Muscle of back (tissue), 11 donors: ENCODE data around the gene ZSWIM2. TPM values are rescaled to one million over a fixed set of nuclear protein-coding genes. Genes with fewer than 3 reads are reported as not detected.
A peak's percentile ranks its signal among the peaks of the same experiment; 100 is the strongest.
"Not testable (repeated sequence)": the region's sequence is repeated elsewhere in the genome, so short reads cannot be mapped to it uniquely, and the experiment has no call there.

ENCODE experiments used
- DNase-seq, 3 donors: peaks; one replicate each; pipeline versions ENCODE4 v3.0.0 to v3.0.0-alpha.2; 2013
- polyA plus RNA-seq, 10 donors: library from polyadenylated mRNA; unstranded; fragments of 120-200 nt; gene quantifications; one replicate each; pipeline ENCODE4 v1.2.1, GENCODE V29; 2013; ENCODE audit not compliant: insufficient read length in 10 of 10

ZSWIM2 gene
- polyA plus RNA-seq, 10 donors, result not detected

DNA sequence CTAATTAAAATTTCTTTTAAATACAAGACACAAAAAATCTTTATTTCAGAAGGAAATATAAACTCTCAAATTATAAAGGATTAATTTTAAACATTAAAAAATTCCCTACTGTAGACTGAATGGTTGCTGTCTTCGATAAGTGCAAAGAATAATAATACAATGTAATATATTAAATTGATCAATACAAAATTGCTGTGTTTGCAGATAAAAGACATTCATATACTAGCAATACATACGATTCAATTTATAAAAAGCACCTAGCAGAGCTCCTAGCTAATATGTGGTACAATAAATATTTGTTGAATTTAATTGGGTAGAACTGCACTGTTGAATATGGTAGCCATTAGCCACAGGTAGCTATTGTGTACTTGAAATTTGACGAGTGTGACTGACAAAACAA lies 6.6 kb downstream of the ZSWIM2 start:
- no peak for DNase-seq

DNA sequence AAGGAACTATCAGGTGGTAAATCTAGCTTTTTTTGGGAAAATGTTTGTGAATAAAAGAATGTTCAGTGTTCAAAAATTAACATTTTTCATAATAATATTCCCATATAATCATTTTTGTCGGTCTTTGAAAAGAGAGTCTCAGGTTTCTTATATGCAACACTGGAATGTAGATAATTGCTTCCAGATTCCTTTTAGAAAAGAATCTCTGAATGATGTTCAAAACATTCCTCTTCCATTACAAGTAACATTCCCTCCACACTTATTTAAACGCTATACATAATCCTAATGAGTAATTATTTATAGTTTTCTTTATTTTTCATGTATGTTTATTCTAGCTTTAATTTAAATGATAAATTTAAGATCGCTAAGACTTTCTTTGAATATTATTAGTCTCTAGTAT lies 7.0 kb downstream of the ZSWIM2 start:
- peak in 1 of 3 donors; percentile 57 for DNase-seq

DNA sequence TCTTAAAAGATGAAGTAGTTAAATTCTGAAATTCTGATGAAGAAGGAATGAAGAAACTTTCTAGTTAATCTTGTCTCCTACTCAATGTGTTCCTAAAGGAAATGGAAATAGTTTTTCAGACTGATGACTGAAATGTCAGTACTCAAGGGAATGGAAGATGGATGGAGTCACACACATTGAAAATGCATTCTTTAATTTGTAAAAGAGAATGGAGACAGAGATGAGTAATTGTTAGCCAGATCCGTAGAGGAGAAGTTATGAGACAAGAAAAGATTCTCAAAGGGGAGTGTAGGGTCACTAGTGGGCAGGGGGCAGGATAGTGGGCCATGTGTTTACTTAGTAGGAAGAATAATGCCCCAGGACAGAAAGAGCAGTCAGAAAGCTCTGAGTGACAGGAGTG lies 13.3 kb downstream of the ZSWIM2 start:
- DNase-seq, result peak in 1 of 3 donors; percentile 15

DNA sequence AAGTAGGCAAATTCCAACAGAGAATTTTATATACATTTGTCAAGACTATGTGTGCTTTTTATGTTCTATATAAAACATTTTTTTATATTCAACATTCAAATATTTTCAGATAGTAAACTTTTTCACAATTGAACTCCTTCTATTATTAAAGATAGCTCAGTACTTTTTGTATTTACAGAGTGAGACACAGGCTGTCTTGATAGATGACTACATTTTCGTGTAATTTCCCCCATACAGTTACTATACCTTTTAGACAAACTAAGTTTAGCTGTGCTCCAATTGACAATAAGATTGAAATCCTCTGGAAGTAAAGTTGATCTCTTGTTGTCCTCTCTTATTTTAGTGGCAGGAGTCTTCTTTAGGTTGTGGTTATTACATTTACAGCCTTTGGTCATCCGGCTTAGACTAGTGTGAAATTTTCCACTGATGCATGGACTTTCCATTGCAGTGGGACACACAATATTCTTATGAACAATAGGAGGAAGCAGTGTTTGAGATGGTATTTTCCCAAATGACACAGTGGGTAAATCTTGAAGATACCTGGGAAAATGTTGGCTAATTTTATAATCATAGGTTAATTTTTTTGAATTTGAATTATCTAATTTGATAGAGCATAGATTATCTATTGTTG lies 21.0 kb downstream of the ZSWIM2 start:
- no peak for DNase-seq

GRCh38 chr2:186827411-186827810 lies 21.6 kb downstream of the ZSWIM2 start:
- DNase-seq, result peak in 1 of 3 donors; percentile 53

DNA sequence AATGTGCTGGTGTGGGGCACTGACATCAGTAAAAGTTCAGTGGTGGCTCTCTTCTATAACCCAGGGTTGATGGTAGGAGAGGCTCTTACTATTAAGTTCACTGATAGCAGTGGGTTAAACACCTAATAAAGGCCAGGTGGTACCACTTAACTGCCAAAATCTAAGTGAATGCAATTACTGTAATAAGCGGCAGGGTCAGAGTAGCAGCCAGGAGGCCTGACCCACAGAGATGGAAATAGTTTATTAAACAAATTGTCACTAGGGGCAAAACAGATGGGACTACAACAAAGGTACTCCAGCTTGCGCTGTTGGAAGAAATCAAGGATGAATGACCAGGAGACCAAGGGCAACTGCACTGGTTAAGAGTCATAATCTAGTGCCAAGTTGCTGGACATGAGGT lies 26.6 kb downstream of the ZSWIM2 start:
- DNase-seq, result no peak

GRCh38 chr2:186820303-186820702 lies 28.7 kb downstream of the ZSWIM2 start:
- no peak for DNase-seq

GRCh38 chr2:186811760-186812159 lies 37.2 kb downstream of the ZSWIM2 start:
- DNase-seq, result not testable (repeated sequence)

DNA sequence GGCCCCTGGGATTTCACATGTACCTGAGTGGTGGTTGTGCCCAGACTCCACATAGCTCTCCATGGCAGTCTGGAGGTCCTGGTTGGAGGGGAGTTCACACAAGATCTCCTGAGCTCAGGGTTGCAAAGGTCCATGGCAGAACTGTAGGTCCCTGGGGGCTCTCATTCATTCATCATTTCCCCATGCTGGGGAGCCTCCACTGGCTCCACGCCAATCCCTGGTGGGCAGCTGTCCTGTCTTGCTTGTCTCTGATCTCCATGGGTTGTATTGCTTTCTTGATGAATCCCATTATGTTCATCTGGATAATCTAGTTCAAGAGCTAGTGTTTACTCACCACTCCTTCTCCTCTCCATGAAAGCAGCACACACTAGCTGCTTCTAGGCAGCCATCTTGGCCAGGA lies 42.4 kb downstream of the ZSWIM2 start:
- DNase-seq, result no peak

DNA sequence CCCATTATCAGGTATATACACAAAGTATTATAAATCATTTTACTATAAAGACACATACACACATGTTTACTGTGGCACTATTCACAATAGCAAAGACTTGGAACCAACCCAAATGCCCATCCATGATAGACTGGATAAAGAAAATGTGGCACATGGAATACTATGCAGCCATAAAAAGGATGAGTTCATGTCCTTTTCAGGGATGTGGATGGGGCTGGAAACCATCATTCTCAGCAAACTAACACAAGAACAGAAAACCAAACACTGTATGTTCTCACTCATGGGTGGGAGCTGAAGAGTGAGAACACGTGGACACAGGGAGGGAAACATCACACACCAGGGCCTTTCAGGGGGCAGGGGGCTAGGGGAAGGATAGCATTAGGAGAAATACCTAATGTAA lies 50.4 kb downstream of the ZSWIM2 start:
- not testable (repeated sequence) for DNase-seq

GRCh38 chr2:186784930-186785329 lies 64.0 kb downstream of the ZSWIM2 start:
- DNase-seq, result no peak

- DNase-seq, result no peak
Measured at GRCh38 chr2:186783254-186783653, 65.7 kb downstream of the ZSWIM2 start.

- DNase-seq, result no peak
Measured at GRCh38 chr2:186780701-186781316, 68.2 kb downstream of the ZSWIM2 start.

Other genes with a start within 250 kb of the ZSWIM2 start
- 10 to 100 TPM; 13.2 to 20.4 (median 17.9) TPM for gene FAM171B, start 155.1 kb downstream of the ZSWIM2 start, polyA plus RNA-seq